Measurements from ENCODE around the gene PHC2.
A peak's percentile ranks its signal among the peaks of the same experiment; 100 is the strongest.

DNA sequence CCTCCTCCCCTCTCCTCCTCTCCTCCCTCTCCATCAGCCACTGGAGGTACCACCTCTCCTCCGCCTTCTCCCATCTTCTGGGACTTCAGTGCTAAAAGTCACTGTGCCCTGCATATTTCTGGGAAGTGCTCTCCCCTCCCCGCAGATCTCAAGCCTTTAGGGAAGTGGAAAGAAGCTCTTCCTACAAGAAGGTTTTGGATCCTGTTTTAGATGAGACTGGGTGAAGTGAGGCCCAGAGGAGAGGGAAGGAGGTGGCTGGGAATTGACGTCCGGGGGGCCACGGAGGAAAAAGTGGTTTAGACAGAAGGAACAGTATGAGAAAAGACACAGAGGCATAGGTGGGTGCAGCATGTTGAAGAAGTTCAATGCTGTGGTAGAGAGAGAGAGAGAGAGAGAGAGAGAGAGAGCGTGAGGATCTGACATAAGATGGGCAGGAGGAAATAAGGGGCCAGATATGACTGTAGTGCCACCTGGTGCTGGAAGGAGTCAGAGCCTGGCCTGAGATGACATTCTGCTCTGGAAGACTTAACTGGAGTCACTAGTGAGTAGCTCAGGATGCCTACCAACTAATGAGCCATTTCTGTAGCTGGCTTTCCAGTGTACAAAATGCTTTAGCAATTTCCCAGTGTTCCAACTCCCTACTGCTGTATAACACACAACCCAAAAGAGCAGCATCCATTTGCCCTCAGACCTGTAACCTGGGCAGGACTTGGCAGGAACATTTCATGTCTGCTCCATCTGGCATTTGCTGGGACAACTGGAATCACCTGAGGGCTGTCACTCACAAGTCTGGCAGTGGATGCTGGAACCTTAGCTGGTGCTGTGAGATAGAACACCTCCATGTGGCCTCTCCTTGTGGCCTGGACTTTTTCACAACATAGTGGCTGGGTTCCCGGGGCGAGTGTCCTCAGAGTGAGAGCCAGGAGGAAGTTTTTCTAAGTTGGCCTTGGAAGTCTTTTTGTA lies 24.9 kb upstream of the PHC2 start:
- TF ChIP-seq, protein P1, sequence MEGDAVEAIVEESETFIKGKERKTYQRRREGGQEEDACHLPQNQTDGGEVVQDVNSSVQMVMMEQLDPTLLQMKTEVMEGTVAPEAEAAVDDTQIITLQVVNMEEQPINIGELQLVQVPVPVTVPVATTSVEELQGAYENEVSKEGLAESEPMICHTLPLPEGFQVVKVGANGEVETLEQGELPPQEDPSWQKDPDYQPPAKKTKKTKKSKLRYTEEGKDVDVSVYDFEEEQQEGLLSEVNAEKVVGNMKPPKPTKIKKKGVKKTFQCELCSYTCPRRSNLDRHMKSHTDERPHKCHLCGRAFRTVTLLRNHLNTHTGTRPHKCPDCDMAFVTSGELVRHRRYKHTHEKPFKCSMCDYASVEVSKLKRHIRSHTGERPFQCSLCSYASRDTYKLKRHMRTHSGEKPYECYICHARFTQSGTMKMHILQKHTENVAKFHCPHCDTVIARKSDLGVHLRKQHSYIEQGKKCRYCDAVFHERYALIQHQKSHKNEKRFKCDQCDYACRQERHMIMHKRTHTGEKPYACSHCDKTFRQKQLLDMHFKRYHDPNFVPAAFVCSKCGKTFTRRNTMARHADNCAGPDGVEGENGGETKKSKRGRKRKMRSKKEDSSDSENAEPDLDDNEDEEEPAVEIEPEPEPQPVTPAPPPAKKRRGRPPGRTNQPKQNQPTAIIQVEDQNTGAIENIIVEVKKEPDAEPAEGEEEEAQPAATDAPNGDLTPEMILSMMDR (IDR thresholded peaks at IDR 0.05): peak; percentile 43 to 69 (median 54)
- no peak for TF ChIP-seq POLR2A (IDR thresholded peaks at IDR 0.05)

Measured in heart left ventricle (tissue), 13 donors.